Measurements from ENCODE around the gene EEF1A1.
"Not testable (repeated sequence)": the region's sequence is repeated elsewhere in the genome, so short reads cannot be mapped to it uniquely, and the experiment has no call there.

The EEF1A1 gene

DNA sequence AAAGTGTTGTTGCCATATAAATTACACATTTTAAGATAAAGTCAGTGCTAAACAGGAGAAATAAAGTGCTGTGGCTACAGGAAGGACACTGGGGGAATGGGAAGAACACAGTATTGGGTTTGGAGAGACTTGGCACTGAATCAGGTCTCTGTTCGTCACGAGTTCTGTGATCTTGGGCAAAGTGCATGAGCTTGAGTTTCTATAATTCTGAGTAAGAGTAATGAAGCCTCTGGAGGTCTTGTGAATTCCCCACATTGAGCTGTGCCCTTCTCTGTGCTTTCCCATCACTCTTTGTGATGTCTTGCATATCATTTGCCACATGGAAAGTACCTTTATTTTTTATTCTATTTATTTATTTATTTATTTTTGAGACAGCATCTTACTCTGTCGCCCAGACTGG lies 16.8 kb upstream of the EEF1A1 start:
- no peak for DNase-seq (ENCODE audit: low read depth)

DNA sequence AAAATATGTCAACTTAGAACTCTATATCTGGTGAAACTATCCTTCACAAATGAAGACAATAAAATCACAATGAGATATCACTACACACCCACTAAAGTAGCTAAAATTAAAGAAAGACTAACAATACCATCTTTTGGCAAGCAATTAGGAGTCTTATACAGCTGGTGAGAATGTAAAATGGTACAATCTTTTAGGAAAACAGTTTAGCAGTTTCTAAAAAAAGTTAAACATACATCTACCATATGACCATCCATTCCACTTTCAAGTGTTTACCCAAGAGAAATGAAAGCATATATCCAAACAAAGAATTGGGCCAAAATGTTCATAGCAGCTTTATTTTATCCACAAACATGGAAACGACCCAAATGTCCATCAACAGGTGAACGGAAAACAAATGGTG lies 13.8 kb upstream of the EEF1A1 start:
- no peak for DNase-seq (ENCODE audit: low read depth)

DNA sequence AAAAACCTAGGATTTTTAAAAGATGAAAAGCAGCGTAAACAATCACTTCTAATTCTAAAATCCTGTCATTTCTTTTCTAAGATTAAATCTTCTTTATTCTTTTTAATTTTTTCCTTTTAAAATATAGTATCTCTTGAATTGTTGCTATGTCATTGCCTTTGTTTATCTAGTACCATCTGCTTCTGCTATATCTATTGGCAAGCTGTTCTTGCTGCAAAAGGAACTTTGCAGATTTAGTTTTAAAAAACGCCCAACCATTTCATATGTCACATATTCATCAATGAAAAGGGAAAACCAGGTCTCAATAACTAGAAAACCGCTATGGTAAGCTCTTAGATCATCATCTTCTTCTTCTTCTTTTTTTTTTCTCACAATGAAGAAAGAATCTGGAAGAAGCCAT lies 11.5 kb upstream of the EEF1A1 start:
- DNase-seq (ENCODE audit: low read depth) = no peak

DNA sequence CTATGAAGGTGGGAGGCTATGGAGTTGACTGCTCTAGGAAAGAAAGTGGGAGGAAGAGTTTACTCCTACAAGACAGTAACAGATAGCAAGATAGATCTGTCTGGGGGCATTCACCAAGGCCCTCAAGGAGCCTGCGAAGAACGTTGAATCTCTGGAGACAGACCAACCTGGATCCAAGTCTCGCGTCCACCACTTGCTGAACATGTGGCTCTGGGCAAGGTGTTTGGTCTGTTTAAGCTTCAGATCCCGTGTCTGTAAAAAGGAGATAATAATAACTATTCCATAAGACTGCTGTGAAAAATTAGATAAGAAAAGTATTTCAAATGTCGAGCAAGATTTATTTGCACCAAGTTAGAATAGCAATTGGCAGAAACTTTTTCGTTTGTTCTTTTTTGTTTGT lies 8.1 kb upstream of the EEF1A1 start:
- no peak for DNase-seq (ENCODE audit: low read depth)

DNA sequence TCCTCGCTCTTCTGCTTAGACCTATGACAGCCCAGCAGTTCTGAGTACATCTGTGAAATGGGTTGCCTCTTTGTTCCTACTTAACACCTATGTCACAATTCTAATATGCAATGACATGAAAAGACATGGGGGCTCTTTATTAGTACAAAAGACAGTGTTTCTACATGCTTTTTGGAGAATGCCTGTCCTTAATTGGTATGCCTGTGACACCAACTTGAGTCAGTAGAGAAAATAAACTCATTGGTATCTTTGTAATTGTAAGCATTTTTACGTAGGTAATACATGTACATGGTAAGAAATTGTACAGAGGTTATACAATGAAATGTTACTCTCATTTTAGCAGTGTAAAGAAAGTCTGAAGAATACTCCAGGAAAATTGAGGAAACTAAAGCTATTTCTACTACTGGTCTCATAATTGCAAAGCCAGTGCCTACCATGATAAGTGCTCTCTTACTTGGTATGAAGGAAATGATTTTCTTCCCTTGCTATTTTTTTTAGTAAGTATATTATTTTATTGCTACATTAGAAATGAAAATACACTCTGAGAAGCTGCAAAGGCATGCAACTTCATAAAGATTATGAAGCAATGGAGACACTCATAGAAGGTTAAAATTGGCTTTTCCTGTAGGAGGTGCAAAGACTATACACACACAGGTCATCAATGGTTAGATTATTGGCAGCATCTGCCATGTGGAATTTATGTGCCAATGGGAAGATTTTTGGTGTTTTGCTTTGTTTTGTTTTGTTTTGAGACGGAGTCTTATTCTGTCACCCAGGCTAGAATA lies 4.9 kb upstream of the EEF1A1 start:
- peak; percentile 40 for DNase-seq (ENCODE audit: low read depth)

DNA sequence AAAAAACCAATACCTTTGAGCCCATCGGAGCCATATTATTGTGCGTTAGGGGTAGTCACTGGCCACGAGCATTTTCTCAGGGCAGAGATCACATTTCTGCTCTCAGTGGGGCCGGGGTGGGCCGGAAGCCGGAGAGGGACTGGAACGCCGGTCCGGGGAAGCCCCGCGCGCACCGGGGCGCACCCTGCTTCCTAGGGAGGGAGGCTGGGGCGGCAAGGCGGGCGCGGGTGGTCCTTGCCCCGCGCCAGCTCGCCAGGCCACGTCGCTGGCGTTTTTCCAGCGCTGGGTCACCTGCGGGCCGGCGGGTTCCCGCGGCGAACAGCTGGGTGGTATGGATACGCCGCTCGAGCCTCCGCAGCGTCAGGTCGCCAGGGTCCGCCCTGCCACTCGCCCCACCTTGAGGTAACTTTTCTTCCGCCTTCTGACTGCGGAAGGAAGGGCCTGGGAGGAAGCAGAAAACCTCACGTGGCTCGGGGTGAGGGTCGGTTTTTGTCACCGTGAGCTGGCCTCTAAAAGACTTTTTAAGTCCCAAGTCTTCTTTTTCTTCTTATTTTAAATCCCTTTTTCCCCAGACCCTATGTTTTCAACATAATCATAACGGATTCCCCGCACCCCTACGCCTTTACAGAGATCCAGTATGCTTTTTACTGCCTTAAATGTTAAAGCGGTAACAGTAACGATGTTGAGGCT lies 2.7 kb upstream of the EEF1A1 start:
- peak; percentile 53 for DNase-seq (ENCODE audit: low read depth)

DNA sequence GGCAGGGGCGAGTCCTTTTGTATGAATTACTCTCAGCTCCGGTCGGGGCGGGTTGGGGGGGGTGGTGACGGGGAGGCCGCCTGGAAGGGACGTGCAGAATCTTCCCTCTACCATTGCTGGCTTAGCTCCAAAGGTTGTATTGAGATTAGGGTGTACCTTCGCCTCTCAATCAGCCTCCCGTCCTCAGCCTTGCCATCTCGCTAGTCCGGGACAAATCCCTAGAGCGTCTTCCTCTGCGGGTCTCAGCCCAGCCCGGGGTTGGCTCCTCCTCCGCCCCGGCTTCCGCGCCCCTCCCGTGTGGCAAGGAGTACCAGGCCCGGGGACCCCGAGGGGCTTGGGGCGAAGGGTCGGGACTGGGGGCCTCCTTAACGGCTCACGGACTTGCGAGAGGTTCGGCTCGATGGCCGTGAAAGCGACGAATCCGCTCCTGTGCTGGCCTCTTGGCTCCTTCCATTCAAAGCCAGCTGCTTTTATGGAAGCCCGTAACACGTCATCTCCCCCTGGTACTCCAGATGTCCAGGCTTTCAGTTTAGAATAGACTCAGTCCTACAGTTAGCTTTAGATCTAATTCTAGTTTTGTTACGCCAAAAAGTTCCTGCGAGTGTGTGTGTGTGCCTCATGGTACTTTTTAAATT lies 636 bp upstream of the EEF1A1 start:
- DNase-seq (ENCODE audit: low read depth) = peak; percentile 86

DNA sequence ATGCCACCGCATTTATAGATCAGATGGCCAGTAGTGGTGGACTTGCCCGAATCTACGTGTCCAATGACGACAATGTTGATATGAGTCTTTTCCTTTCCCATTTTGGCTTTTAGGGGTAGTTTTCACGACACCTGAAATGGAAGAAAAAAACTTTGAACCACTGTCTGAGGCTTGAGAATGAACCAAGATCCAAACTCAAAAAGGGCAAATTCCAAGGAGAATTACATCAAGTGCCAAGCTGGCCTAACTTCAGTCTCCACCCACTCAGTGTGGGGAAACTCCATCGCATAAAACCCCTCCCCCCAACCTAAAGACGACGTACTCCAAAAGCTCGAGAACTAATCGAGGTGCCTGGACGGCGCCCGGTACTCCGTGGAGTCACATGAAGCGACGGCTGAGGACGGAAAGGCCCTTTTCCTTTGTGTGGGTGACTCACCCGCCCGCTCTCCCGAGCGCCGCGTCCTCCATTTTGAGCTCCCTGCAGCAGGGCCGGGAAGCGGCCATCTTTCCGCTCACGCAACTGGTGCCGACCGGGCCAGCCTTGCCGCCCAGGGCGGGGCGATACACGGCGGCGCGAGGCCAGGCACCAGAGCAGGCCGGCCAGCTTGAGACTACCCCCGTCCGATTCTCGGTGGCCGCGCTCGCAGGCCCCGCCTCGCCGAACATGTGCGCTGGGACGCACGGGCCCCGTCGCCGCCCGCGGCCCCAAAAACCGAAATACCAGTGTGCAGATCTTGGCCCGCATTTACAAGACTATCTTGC lies 725 bp downstream of the EEF1A1 start:
- peak; percentile 82 for DNase-seq (ENCODE audit: low read depth)

DNA sequence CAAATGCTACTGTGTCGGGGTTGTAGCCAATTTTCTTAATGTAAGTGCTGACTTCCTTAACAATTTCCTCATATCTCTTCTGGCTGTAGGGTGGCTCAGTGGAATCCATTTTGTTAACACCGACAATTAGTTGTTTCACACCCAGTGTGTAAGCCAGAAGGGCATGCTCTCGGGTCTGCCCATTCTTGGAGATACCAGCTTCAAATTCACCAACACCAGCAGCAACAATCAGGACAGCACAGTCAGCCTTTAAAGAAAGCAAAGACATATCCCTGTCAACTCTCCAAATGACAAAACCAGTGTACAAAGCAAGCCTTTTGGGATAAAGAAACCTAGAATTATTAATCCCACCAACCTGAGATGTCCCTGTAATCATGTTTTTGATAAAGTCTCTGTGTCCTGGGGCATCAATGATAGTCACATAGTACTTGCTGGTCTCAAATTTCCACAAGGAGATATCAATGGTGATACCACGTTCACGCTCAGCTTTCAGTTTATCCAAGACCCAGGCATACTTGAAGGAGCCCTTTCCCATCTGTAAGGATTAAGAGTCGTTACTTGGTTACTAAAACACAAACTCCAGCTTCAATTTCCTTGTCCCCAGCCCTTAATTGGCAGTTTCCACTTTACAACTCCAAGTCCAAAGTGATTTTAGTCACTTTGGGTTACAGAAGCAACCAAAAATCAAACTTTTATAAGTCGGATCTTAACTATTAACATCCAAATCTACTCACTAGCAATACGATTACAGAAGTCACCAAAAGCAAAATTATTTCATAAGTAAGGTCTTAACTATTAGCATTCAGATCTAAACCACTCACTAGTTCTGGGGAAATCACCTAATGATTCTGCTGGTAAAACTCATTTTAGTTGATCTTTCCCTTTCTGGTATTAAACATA lies 1.6 kb downstream of the EEF1A1 start:
- peak; percentile 28 for DNase-seq (ENCODE audit: low read depth)

DNA sequence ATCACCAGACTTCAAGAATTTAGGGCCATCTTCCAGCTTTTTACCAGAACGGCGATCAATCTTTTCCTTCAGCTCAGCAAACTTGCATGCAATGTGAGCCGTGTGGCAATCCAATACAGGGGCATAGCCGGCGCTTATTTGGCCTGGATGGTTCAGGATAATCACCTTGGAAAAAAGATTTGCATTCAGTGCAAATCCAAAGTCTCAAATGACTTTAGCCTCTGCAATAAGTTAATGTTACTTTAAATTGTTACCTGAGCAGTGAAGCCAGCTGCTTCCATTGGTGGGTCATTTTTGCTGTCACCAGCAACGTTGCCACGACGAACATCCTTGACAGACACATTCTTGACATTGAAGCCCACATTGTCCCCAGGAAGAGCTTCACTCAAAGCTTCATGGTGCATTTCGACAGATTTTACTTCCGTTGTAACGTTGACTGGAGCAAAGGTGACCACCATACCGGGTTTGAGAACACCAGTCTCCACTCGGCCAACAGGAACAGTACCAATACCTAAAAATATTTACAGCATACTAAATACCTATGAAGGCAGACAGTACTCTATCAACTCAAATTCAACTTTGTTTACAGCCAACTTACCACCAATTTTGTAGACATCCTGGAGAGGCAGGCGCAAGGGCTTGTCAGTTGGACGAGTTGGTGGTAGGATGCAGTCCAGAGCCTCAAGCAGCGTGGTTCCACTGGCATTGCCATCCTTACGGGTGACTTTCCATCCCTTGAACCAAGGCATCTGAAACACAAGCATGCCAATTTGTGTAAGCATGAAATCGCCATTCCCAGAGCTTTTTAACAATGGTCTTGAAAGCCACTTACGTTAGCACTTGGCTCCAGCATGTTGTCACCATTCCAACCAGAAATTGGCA lies 2.5 kb downstream of the EEF1A1 start:
- peak; percentile 27 for DNase-seq (ENCODE audit: low read depth)

DNA sequence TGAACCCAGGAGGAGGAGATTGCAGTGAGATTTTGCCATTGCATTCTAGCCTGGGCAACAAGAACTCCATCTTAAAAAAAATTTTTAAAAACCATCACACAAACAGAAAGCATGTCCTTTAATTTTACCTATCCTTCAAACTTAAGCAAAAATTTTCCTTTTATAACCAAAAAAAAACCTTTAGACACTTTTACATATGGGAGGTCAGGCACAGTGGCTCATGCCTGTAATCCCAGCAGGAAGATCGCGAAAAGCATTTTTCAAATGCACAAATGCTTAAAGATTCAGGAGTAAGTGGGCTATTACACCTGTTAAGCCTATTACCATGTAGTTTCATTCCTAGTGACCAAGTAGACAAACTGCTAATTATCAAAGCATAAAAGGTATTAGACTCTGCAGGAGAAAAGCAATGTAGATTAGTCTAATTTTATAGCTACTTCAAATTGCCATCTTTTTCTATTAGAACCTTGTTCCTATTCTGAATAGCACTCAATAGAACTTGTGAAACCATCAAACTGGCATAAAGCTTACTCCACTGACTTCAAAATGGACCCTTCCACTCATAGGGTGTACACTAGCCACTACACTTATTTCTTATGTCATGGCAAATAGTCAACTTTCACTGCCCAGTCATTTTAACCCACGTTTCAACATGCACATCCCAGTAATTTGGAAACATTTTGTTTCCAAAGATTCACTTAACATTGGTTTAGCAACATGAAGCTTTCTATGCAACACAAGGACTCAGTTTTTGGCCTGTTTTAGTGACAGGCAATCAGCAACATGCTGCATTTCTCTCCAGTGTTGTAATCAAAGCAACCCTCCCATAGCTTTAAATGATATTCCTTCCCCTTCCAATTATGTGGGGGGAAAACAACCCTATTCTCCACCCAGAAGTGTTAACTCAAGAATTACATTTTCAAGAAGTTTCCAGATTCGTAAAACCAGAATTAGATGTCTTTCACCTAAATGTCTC lies 4.0 kb downstream of the EEF1A1 start:
- DNase-seq (ENCODE audit: low read depth) = peak; percentile 51

DNA sequence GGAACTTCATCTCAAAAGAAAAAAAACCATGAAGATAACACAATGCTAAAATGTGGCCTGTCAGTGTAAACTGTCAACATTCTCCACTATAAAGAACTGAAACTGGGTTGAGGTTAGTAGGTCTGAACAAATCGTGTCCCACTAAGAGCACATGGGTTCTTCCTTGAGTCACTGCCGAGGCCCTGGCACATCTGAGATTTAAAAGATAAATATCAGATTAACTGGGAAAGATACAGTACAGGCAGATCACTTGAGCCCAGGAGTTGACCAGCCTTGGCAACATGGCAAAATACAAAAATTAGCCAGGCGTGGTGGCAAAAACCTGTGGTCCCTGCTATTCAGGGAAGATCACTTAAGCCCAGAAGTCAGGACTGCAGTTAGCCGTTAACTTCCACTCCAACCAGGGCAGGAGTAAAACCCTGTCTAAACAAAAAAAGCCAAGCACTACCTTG lies 5.6 kb downstream of the EEF1A1 start:
- peak; percentile 75 for DNase-seq (ENCODE audit: low read depth)

DNA sequence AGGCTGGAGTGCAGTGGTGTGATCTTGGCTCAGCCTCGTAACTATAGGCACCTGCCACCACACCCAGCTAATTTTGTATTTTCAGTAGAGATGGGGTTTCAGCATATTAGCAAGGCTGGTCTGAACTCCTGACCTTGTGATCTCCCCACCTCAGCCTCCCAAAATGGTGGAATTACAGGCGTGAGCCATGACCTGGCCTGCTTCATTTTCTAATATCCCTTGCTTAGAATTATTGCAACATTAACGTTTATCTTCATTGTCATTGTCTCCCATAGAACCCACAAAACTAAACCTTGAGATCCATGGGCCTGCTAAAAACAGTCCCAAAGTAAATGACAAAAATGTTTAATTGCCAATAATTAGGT lies 6.1 kb downstream of the EEF1A1 start:
- peak; percentile 75 for DNase-seq (ENCODE audit: low read depth)

DNA sequence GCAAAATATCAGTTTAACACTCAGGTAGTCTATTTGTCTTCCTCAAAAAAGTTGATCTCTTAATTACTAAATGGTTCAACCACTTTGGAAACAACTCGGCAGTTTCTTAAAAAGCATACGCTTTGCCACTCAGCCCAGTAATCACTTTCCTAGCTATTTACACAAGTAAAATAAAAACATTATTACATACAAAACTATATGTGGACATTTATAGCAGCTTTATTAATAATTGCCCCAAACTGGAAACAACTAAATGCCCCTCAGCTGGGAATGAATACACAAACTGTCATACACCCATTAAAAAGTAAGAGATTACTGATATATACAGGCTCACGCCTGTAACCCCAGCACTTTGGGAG lies 7.4 kb downstream of the EEF1A1 start:
- DNase-seq (ENCODE audit: low read depth) = peak; percentile 60

DNA sequence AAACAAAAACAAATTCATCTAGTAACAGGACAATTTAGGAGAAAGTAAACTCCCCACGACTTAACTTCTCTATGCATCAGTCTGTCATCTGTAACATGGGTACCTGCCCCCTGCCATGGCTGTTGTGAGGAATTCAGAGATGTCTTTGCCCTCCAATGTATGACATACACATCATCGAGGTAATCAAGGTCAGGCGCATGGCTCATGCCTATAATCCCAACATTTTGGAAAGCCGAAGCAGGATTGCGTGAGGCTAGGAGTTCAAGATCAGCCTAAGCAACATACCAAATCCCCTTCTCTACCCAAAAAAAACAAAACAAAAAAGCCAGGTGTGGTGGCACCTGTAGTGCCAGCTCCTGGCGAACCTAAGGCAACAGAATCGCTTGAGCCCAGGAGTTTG lies 9.0 kb downstream of the EEF1A1 start:
- no peak for DNase-seq (ENCODE audit: low read depth)

DNA sequence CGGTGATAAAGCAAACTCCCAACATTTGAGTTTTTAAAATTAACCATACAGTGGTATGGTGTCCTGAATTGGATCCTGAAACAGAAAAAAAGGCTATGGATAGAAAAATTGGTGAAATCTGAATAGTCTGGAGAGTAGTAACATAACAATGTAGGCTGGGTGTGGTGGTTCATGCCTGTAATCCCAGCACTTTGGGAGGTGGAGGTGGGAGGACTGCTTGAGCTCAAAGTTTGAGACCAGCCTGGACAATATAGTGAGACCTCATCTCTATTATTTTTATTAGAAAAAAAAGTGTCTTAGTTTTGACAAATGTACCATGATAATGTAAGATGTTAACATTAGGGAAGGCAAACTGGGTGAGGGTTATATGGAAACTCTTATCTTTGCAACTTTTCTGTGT lies 11.0 kb downstream of the EEF1A1 start:
- DNase-seq (ENCODE audit: low read depth) = no peak

DNA sequence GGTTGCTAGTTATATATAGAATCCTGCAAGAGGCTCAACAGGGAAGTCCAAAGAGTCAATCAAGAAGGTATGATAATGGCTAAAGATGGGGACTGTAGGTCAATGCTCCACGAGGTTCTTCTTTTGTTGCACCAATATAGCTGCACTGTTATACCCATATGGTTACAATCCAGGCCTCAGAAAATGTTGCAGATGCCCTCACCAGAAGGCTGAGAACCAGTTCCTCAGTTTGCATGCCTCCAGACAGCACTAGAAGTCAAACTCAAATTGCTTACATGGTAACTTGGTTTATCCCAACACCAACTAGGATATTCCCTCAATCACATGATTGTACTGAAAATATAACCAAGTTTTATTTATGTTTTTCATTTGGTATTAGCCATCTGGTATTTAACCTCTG lies 12.1 kb downstream of the EEF1A1 start:
- no peak for DNase-seq (ENCODE audit: low read depth)

DNA sequence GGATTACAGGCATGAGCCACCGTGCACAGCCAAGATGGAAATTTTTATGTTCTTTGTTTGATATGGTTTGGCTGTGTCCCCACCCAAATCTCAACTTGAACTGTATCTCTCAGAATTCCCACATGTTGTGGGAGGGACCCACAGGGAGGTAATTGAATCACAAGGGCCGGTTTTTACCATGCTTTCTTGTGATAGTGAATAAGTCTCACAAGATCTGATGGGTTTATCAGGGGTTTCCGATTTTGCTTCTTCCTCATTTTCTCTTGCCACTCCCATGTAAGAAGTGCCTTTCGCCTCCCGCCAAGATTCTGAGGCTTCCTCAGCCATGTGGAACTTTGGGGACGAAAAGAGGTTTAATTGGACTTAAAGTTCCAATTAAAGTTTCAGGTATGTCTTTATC lies 14.6 kb downstream of the EEF1A1 start:
- no peak for DNase-seq (ENCODE audit: low read depth)

DNA sequence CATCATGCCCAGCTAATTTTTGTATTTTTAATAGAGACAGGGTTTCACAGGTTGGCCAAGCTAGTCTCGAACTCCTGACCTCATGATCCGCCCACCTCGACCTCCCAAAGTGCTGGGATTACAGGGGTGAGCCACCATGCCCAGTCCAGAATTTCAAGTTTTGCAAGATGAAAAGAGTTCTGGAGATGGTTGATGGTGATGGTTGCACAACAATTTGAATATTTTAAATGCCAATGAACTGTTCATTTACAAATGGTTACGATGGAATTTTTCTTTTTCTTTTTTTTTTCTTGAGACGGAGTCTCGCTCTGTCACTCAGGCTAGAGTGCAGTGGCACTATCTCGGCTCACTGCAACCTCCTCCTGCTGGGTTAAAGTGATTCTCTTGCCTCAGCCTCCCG lies 15.1 kb downstream of the EEF1A1 start:
- not testable (repeated sequence) for DNase-seq (ENCODE audit: low read depth)

Measured in ELR (cell line).